IPS DF 19.7 (cell line): ENCODE data around the gene IFNA8.
"Not testable (repeated sequence)": the region's sequence is repeated elsewhere in the genome, so short reads cannot be mapped to it uniquely, and the experiment has no call there.

ENCODE experiments used
- DNase-seq: peaks from one replicate; pipeline ENCODE4 v3.0.0-alpha.2; 2013; ENCODE audit warnings: low read depth, low spot score

IFNA8 gene

DNA sequence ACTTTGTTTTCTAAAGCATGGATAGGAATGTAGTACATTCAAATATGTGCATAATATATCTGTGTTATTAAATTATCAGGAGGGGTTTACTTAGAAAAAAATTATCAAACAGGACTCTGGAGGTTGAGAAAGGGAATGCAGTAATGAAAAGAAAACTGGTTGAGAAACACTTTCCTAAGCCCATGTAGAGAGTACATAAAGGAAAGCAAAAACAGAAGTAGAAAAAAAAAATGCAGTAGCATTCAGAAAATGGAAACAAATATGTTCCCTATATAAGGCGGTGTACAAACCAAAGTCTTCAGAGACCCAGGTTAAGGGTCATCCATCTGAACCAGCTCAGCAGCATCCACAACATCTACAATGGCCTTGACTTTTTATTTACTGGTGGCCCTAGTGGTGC is at the start of gene IFNA8:
TSS of gene IFNA8 (plus strand) at position 301 of the 400 bp plus-strand sequence. CDS start at position 361, 60 bp downstream.
- DNase-seq = no peak

DNA sequence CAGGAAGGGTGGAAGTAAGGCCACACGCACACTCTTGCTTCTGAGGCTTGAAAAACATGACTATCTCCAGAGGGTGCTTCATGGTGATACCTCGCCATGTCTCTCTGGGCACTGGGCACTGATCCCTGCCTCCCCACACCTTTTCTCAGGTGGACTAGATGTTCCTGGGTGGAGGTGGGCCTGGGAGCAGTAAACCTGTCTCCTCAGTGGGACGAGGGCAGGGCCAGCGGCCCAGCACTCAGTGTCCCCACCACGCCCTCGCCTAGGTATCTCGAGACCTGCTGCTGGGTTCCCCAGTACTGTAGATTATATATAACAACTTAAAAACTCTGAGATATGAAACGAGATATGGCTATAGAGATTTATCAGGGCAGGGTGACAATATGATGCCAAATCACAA is 46.6 kb upstream of the IFNA8 start:
- DNase-seq = no peak

DNA sequence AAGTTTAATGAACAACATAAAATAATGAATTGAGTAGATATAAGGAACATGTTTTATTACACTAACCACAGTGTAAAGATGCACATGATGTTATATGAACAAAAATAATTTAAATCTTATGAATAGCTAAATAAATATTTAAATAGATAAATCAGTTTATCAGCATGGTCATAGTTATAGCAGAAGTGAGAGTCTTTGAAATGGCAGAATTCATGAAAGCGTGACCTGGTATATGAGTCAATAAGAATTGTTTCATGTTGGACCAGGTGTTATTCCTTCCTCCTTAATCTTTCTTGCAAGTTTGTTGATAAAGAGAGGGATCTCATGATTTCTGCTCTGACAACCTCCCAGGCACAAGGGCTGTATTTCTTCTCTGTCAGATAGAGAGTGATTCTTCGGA is 41.7 kb upstream of the IFNA8 start:
- DNase-seq = not testable (repeated sequence)

DNA sequence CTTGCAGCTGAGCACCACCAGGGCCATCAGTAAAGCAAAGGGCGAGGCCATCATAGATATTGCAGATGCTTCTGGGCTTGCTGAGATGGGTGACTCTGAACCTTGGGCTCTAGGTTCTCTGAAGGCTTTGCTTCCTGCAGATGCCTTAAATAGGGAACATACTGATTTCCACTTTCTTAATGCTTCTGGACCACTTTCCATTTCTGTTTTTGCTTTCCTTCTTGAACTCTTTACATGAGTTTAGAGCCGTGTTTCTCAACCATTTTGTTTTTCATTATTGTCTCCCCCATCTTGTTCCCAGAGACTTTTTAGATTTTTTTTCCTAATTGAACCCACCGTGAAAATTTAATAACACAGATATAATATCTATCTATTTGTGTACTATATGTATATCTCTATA is 41.0 kb upstream of the IFNA8 start, which contains the start of gene IFNA13:
TSS of gene IFNA13 (minus strand) at position 101 of the 400 bp plus-strand sequence. CDS start at position 54, 47 bp downstream.
- DNase-seq = no peak

- not testable (repeated sequence) for DNase-seq
Measured at GRCh38 chr9:21371467-21371866, 37.5 kb upstream of the IFNA8 start.

- no peak for DNase-seq
Measured at GRCh38 chr9:21381448-21382339, 27.2 kb upstream of the IFNA8 start.

DNA sequence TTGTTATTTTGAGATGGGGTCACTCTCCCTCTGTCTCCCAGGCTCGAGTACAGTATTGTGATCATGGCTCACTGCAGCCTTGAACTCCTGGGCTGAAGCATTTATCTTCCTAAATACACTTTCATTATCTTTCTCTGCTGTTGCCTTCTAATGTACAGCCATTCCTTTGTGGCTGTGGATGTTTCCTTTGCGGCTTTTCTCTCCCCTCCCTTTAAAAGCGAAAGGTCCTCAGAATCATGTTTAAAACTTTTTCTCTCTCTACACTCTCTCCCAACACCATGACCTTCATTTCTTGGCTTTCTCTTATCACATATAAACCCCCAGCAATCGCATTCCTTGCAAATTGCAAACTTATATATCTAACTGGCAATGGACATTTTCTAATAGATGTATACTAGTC is 25.3 kb upstream of the IFNA8 start:
- no peak for DNase-seq

GRCh38 chr9:21385131-21385670 is 23.7 kb upstream of the IFNA8 start, which contains the start of gene IFNA2:
TSS of gene IFNA2 (minus strand) at chr9:21385398. CDS start at chr9:21385329, 69 bp downstream.
- DNase-seq = no peak

DNA sequence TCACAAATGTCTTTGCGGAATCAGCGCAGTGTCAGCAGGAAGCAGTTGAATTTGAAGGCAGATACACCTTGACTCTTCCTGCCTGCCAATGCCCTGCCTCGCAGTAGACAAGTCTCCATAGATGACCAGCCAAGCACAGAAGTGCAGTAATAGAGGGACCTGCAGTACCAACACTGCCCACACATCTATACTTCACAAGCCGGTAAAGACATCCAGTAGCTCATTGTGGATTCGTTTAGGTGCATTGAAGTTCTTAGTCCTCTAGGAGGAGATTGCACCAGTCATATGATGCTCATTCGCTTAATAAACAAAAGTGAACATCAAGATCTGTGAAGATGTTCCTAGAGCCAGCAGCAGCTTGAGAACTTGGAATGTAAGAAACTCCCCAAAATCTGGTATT is 16.6 kb upstream of the IFNA8 start:
- DNase-seq = no peak

DNA sequence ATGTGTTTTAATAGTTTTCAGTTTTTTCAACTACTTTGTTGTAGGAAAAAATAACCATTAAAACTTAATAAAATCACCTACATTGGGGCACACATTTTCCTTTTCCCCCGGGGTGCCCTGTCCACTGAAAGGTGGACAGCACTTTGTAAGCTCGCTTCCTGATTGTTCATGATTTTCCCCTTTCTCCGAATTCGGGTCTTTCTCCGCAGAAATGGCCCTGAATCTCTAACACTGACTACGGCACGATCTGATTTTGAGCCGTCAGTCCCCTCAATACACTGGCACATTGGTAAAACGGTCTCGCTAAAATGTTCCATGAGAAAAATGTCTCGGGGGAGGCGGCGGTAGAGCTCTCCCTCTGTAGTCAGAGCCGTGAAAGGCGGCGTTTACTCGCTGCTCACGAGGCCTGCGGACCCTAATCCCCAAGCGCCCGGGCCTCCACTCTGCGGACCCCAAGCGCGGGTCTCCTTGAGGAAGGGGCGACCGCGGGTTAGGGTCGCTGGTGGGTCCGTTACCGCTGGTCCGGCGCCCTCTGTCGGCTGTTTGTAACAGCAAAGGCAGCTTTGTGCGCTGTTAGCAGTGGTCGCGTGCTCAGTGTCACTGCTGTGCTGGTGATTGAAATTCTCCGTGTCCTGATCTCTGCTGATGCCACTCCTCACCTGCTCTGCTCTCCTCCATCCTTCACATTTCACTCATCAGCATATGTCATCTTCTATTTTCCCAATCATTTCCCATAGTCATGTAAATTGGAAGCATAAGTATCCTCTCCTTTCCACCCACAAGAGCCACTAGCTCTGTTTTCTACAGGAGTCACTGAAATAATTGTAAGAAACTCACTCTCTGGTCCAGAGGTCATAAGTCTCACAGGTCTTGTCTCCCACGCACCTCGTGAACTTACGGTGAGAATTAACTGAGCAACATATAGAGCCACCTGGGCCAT is 12.9 kb upstream of the IFNA8 start:
- DNase-seq = no peak

GRCh38 chr9:21398955-21399489 is 9.9 kb upstream of the IFNA8 start:
- no peak for DNase-seq

DNA sequence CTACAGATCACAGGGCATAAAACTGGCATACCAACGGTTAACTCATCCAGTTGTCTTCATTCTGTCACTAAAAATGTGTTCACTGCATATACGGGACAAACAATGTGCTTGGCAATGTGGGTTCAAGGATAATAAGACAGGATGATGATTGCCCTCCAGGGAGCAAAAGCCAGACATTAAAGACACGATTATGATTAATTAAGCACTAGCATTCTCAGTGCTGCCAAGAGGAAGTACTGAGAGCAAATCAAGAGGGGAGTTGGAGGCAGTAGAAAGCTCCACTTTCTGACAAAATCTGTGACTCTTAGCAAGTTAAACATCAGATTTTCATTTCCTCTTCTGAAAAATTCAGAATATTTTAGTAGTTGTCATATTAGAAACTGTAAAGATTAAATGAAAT is 9.0 kb upstream of the IFNA8 start:
- DNase-seq = no peak

GRCh38 chr9:21402386-21403251 is 6.3 kb upstream of the IFNA8 start:
- DNase-seq = no peak

DNA sequence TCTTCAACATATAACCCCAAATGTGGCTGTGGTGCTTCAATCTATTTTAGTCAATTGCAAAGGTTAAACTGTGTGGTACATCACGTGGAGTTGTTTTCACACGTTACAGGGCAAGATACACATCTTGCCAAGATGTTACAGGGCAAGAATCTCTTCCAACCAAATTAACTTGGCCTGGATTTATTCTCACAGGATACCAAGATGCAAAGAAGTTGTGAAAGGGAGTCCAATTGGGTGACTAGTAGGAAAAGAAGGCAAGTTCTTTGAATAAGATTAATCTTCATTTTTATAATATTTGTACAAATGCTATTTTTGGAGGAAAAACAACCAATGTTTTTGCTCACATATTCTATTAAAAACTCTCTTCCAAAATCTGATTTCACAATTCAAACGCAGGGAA is 4.8 kb upstream of the IFNA8 start:
- no peak for DNase-seq

GRCh38 chr9:21412107-21412506 is 3.2 kb downstream of the IFNA8 start:
- DNase-seq = no peak

- DNase-seq = no peak
Measured at GRCh38 chr9:21413151-21413550, 4.2 kb downstream of the IFNA8 start.

GRCh38 chr9:21413624-21414023 is 4.7 kb downstream of the IFNA8 start:
- no peak for DNase-seq

DNA sequence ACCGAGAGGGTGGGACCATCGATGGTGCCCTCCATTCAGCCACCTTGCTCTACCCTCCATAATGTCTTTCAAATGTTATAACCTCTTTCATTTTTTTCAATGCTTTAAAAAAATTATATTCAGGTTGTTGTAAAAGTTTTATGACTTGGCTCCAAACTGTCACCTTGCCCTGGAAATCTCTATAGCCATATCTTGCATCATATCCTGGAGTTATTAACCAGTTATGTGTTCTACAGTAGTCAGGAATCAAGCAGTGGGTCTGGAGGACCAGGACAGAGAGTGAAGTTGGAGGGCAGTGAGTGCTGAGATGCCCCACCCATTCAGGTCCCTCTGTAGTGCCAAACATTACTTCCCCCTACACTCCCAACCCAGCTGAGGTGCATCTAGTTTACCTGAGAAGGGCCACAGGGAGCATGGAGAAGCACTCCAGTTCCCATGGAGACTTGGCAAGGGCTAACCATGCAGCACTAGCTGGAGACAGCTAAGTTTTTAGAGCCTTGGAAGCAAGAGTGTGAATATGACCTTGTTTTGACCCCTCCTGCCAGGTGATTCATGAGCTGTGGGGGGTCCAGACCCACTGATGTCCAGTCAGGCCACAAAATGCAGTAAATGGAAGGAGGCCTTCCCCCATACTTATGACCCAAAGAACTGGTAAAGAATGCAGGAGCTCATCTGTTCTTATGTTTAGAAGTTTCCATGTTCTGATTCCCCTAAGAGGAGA is 5.5 kb downstream of the IFNA8 start:
- no peak for DNase-seq

GRCh38 chr9:21415493-21416267 is 6.8 kb downstream of the IFNA8 start:
- DNase-seq = no peak
